ENCODE results near the gene SLC50A1. TPM values are rescaled to one million over a fixed set of nuclear protein-coding genes. Genes with fewer than 3 reads are reported as not detected.

The SLC50A1 gene
- total and polyA plus RNA-seq, 9 of the 15 experiments (the other 6 are each of a cell fraction or from before 2014, with no cell fraction given), result 46.5 to 132 (median 91.9) TPM

DNA sequence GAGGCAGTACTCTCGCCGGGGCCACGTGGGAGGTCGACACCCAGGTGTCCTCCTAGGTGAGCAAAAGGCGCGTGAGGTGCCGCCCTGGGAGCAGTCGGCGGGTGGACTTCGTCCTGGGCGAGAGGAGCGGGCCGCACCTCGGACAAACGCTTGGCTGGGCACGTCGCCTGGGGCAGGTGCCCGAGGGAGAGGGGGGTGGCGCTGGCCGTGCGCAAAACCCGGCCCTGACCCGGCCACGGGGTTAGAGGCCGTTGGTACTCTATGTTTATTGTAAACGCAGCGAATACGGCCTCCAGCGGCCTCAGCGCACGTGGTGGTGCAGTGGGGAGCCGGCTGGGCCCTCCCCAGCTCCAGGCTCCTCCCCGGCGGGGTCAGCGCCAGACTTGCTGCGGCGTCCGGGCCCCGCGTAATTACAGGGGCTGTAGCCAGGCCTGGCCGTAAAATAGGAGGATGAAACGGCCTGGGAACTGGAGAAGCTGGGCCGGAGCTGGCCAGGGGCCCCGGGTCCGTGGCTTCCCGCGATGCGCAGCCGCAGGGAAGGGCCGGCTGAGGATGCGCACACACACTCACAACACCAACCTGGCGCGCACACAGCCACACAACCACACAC, 9.6 kb upstream of the SLC50A1 start:
- H3K4me2 ChIP-seq (ENCODE audit: insufficient read depth, low read length), result no peak overlapping the region; the same call in 1 of the 2 replicates
- TF ChIP-seq HMGN3 (IDR thresholded peaks at IDR 0.05; ENCODE audit: borderline replicate concordance, extremely low read depth, insufficient read length, low read depth, low read length) (peak; percentile 8), RBBP5 (IDR thresholded peaks at IDR 0.05; ENCODE audit: borderline replicate concordance, insufficient read depth, low read length, poor library complexity, severe bottlenecking) (peak; percentile 17), HOXB6 (CRISPR knock-in tag; IDR thresholded peaks at IDR 0.05; ENCODE audit: borderline replicate concordance) (no peak), MAZ (CRISPR knock-in tag; conservative IDR thresholded peaks at IDR 0.05 in 1 of 2, IDR thresholded peaks at IDR 0.05 in 1 of 2) (no peak), EP300 (IDR thresholded peaks at IDR 0.05; ENCODE audit: low read length) (no peak)
- TF ChIP-seq, protein P1, sequence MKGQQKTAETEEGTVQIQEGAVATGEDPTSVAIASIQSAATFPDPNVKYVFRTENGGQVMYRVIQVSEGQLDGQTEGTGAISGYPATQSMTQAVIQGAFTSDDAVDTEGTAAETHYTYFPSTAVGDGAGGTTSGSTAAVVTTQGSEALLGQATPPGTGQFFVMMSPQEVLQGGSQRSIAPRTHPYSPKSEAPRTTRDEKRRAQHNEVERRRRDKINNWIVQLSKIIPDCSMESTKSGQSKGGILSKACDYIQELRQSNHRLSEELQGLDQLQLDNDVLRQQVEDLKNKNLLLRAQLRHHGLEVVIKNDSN (CRISPR knock-in tag; IDR thresholded peaks at IDR 0.05), result peak; percentile 23; the same call in 1 of the 2 replicates
- TF ChIP-seq, protein P2, sequence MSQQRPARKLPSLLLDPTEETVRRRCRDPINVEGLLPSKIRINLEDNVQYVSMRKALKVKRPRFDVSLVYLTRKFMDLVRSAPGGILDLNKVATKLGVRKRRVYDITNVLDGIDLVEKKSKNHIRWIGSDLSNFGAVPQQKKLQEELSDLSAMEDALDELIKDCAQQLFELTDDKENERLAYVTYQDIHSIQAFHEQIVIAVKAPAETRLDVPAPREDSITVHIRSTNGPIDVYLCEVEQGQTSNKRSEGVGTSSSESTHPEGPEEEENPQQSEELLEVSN (IDR thresholded peaks at IDR 0.05; ENCODE audit: borderline replicate concordance in 1 of 2, extremely low read depth in 1 of 2, insufficient read depth in 1 of 2, insufficient read length in 1 of 2, low read depth in 1 of 2, low read length in 1 of 2, poor library complexity in 1 of 2, severe bottlenecking in 1 of 2), result peak in 1 of 2 experiments; percentile 63
- TF ChIP-seq, protein P3, sequence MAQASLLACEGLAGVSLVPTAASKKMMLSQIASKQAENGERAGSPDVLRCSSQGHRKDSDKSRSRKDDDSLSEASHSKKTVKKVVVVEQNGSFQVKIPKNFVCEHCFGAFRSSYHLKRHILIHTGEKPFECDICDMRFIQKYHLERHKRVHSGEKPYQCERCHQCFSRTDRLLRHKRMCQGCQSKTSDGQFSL (CRISPR knock-in tag; IDR thresholded peaks at IDR 0.05), result no peak
- TF ChIP-seq, protein P3 (tag; IDR thresholded peaks at IDR 0.05), result no peak
- TF ChIP-seq, protein P4, sequence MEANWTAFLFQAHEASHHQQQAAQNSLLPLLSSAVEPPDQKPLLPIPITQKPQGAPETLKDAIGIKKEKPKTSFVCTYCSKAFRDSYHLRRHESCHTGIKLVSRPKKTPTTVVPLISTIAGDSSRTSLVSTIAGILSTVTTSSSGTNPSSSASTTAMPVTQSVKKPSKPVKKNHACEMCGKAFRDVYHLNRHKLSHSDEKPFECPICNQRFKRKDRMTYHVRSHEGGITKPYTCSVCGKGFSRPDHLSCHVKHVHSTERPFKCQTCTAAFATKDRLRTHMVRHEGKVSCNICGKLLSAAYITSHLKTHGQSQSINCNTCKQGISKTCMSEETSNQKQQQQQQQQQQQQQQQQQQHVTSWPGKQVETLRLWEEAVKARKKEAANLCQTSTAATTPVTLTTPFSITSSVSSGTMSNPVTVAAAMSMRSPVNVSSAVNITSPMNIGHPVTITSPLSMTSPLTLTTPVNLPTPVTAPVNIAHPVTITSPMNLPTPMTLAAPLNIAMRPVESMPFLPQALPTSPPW (CRISPR knock-in tag; IDR thresholded peaks at IDR 0.05), result no peak
- TF ChIP-seq, protein P5, sequence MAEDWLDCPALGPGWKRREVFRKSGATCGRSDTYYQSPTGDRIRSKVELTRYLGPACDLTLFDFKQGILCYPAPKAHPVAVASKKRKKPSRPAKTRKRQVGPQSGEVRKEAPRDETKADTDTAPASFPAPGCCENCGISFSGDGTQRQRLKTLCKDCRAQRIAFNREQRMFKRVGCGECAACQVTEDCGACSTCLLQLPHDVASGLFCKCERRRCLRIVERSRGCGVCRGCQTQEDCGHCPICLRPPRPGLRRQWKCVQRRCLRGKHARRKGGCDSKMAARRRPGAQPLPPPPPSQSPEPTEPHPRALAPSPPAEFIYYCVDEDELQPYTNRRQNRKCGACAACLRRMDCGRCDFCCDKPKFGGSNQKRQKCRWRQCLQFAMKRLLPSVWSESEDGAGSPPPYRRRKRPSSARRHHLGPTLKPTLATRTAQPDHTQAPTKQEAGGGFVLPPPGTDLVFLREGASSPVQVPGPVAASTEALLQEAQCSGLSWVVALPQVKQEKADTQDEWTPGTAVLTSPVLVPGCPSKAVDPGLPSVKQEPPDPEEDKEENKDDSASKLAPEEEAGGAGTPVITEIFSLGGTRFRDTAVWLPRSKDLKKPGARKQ (CRISPR knock-in tag; IDR thresholded peaks at IDR 0.05), result 0 out of 2 replicates have a peak, but pooled peaks have one; percentile 47

More for the DNA sequence above, 9.6 kb upstream of the SLC50A1 start:
- H3K4me3 ChIP-seq, result no peak overlapping the region
- peak overlapping the region in 1 of 2 experiments; percentile 94; a peak in 2 of 4 replicates for H3K9ac ChIP-seq (ENCODE audit: insufficient read depth in 1 of 2, low read depth in 2 of 2, low read length in 2 of 2)
- WGBS (ENCODE audit: insufficient coverage, low coverage, missing lambda C conversion rate), result 61% methylated on average over 35 of the region's 53 CpGs
- ChIA-PET CTCF (ENCODE audit: low intra/inter-chr PET ratio) (no interaction called here), POLR2A (interaction anchor here (0.7 to 1.1 kb wide), 2 partner anchors 15 to 18 kb away, joined by 3 read pairs; no protein-coding TSS in a partner anchor)
- no peaks in the 10 kb centered on the region for H3K9me3 ChIP-seq (replicated peaks; ENCODE audit: control insufficient read depth, insufficient read depth, low read depth, low read length)
- peaks cover 44 to 58% of the 10 kb centered on the region in 2 experiments for H3K4me1 ChIP-seq (replicated peaks in 1 of 2; ENCODE audit: control insufficient read depth in 2 of 2, insufficient read depth in 2 of 2, low read length in 2 of 2)
- in situ Hi-C loops (cut with MboI) (no loop called here), intact Hi-C loops (cut with micrococcal nuclease) (no loop called here)
- no peaks in the 10 kb centered on the region for H3K9me1 ChIP-seq (ENCODE audit: control insufficient read depth, insufficient read depth, low read length)
- FAIRE-seq, result no peak
- peak overlapping the region; percentile 91 for H2AFZ ChIP-seq (ENCODE audit: low read depth, low read length)
- no peaks in the 10 kb centered on the region for H4K20me1 ChIP-seq (replicated peaks; ENCODE audit: control insufficient read depth, insufficient read depth, low read length)
- ATAC-seq, result peak; percentile 35
- peak in 1 of 4 experiments; percentile 37 for DNase-seq (ENCODE audit: extremely low read depth in 1 of 4, low spot score in 3 of 4)
- H3K27me3 ChIP-seq (ENCODE audit: control insufficient read depth in 2 of 2, insufficient read depth in 2 of 2, low read length in 2 of 2), result no peaks in the 10 kb centered on the region
- H3K79me2 ChIP-seq (ENCODE audit: control insufficient read depth, insufficient read depth, low read length), result peaks cover 2% of the 10 kb centered on the region; the same call in 1 of the 3 replicates
- no peaks in the 10 kb centered on the region for H3K36me3 ChIP-seq (ENCODE audit: control insufficient read depth, insufficient read depth, low read length)
- no peak overlapping the region for H3K27ac ChIP-seq (ENCODE audit: extremely low read depth, low read depth, low read length)
- no TSS peak for BruUV-seq (replicated peaks)

Data from K562 (cell line).